Duodenal mucosa (tissue), 2 donors: ENCODE measurements around the gene NIN.
"Not testable (repeated sequence)": the region's sequence is repeated elsewhere in the genome, so short reads cannot be mapped to it uniquely, and the experiment has no call there.

ENCODE experiments used
- H3K27ac ChIP-seq: one replicate; pipeline ENCODE4 v1.7.0; 2013; ENCODE audit warnings: low read depth, low read length
- H3K27me3 ChIP-seq, 2 donors: one replicate each; pipeline ENCODE4 v1.7.0; 2013; ENCODE audit warnings: low read length in 2 of 2, control low read depth in 1 of 2; ENCODE audit not compliant: insufficient read depth in 2 of 2, control insufficient read depth in 1 of 2
- H3K36me3 ChIP-seq, 2 donors: one replicate each; pipeline ENCODE4 v1.7.0; 2013; ENCODE audit warnings: low read length in 2 of 2, control low read depth in 1 of 2; ENCODE audit not compliant: insufficient read depth in 2 of 2, control insufficient read depth in 1 of 2
- H3K4me1 ChIP-seq, 2 donors: one replicate each; pipeline ENCODE4 v1.7.0; 2013; ENCODE audit warnings: low read length in 2 of 2, control low read depth in 1 of 2; ENCODE audit not compliant: insufficient read depth in 2 of 2, control insufficient read depth in 1 of 2
- H3K4me3 ChIP-seq, 2 donors: one replicate each; pipeline ENCODE4 v1.7.0; 2013; ENCODE audit warnings: low read length in 2 of 2, low read depth in 1 of 2
- H3K9ac ChIP-seq, 2 donors: one replicate each; pipeline ENCODE4 v1.7.0; 2013; ENCODE audit warnings: low read length in 2 of 2, low read depth in 1 of 2
- H3K9me3 ChIP-seq, 2 donors: one replicate each; pipeline ENCODE4 v1.7.0; 2013; ENCODE audit warnings: low read length in 2 of 2, control low read depth in 1 of 2; ENCODE audit not compliant: control insufficient read depth in 1 of 2

Gene NIN

GRCh38 chr14:50820786-50821509 lies 10.0 kb downstream of the NIN start:
- no peak overlapping the region for H3K27ac ChIP-seq
- peaks cover 23 to 28% of the 10 kb centered on the region in 2 donors for H3K4me1 ChIP-seq
- no peaks in the 10 kb centered on the region for H3K27me3 ChIP-seq
- H3K9ac ChIP-seq: no peak overlapping the region
- no peaks in the 10 kb centered on the region for H3K9me3 ChIP-seq
- H3K36me3 ChIP-seq: peaks cover 0 to 2% of the 10 kb centered on the region in 2 donors
- H3K4me3 ChIP-seq: no peak overlapping the region

- H3K4me1 ChIP-seq: peaks cover 24 to 28% of the 10 kb centered on the region in 2 donors
- not testable (repeated sequence) for H3K9ac ChIP-seq, H3K9me3 ChIP-seq, H3K4me3 ChIP-seq, H3K36me3 ChIP-seq, H3K27me3 ChIP-seq, H3K27ac ChIP-seq
Measured at GRCh38 chr14:50819303-50819702, 11.7 kb downstream of the NIN start.

GRCh38 chr14:50816395-50817047 lies 14.4 kb downstream of the NIN start:
- H3K9me3 ChIP-seq: no peaks in the 10 kb centered on the region
- no peak overlapping the region for H3K4me3 ChIP-seq
- peaks cover 11 to 23% of the 10 kb centered on the region in 2 donors for H3K4me1 ChIP-seq
- H3K9ac ChIP-seq: no peak overlapping the region
- no peak overlapping the region for H3K27ac ChIP-seq
- H3K36me3 ChIP-seq: peaks cover 0 to 2% of the 10 kb centered on the region in 2 donors
- no peaks in the 10 kb centered on the region for H3K27me3 ChIP-seq

- H3K4me3 ChIP-seq, H3K27ac ChIP-seq, H3K9ac ChIP-seq, H3K36me3 ChIP-seq, H3K27me3 ChIP-seq, H3K9me3 ChIP-seq: not testable (repeated sequence)
- peaks cover 8 to 19% of the 10 kb centered on the region in 2 donors for H3K4me1 ChIP-seq
Measured at GRCh38 chr14:50815526-50815925, 15.4 kb downstream of the NIN start.

- H3K36me3 ChIP-seq, H3K4me3 ChIP-seq, H3K9me3 ChIP-seq, H3K27ac ChIP-seq, H3K27me3 ChIP-seq, H3K9ac ChIP-seq: not testable (repeated sequence)
- peaks cover 8 to 19% of the 10 kb centered on the region in 2 donors for H3K4me1 ChIP-seq
Measured at GRCh38 chr14:50815058-50815457, 15.9 kb downstream of the NIN start.

- H3K4me1 ChIP-seq: peaks cover 8 to 19% of the 10 kb centered on the region in 2 donors
- no peak overlapping the region for H3K4me3 ChIP-seq
- no peaks in the 10 kb centered on the region for H3K9me3 ChIP-seq
- no peak overlapping the region for H3K9ac ChIP-seq
- peaks cover 0 to 2% of the 10 kb centered on the region in 2 donors for H3K36me3 ChIP-seq
- no peaks in the 10 kb centered on the region for H3K27me3 ChIP-seq
- no peak overlapping the region for H3K27ac ChIP-seq
Measured at GRCh38 chr14:50814161-50814560, 16.8 kb downstream of the NIN start.

GRCh38 chr14:50813544-50813863 lies 17.5 kb downstream of the NIN start:
- H3K36me3 ChIP-seq: peaks cover 0 to 2% of the 10 kb centered on the region in 2 donors
- H3K4me3 ChIP-seq: peak overlapping the region in 1 of 2 donors; percentile 29
- no peaks in the 10 kb centered on the region for H3K27me3 ChIP-seq
- H3K4me1 ChIP-seq: peaks cover 8 to 19% of the 10 kb centered on the region in 2 donors
- H3K27ac ChIP-seq: no peak overlapping the region
- no peak overlapping the region for H3K9ac ChIP-seq
- H3K9me3 ChIP-seq: no peaks in the 10 kb centered on the region

GRCh38 chr14:50812856-50813543 lies 18.0 kb downstream of the NIN start:
- H3K9me3 ChIP-seq: no peaks in the 10 kb centered on the region
- H3K27ac ChIP-seq: no peak overlapping the region
- H3K27me3 ChIP-seq: no peaks in the 10 kb centered on the region
- H3K4me1 ChIP-seq: peaks cover 8 to 19% of the 10 kb centered on the region in 2 donors
- no peaks in the 10 kb centered on the region for H3K36me3 ChIP-seq
- H3K9ac ChIP-seq: no peak overlapping the region
- peak overlapping the region in 1 of 2 donors; percentile 29 for H3K4me3 ChIP-seq

GRCh38 chr14:50812180-50812579 lies 18.8 kb downstream of the NIN start:
- H3K4me3 ChIP-seq: no peak overlapping the region
- peaks cover 8 to 19% of the 10 kb centered on the region in 2 donors for H3K4me1 ChIP-seq
- H3K36me3 ChIP-seq: no peaks in the 10 kb centered on the region
- no peak overlapping the region for H3K9ac ChIP-seq
- no peaks in the 10 kb centered on the region for H3K27me3 ChIP-seq
- H3K9me3 ChIP-seq: no peaks in the 10 kb centered on the region
- no peak overlapping the region for H3K27ac ChIP-seq

GRCh38 chr14:50808053-50808452 lies 22.9 kb downstream of the NIN start:
- Histone ChIP-seq H3K4me3 (no peak overlapping the region), H3K27me3 (no peaks in the 10 kb centered on the region), H3K4me1 (peaks cover 0 to 10% of the 10 kb centered on the region in 2 donors), H3K9ac (no peak overlapping the region), H3K9me3 (no peaks in the 10 kb centered on the region), H3K27ac (no peak overlapping the region), H3K36me3 (no peaks in the 10 kb centered on the region)
